WTC11 (cell line): ENCODE data around the gene MAB21L4. TPM values are rescaled to one million over a fixed set of nuclear protein-coding genes. Genes with fewer than 3 reads are reported as not detected.

Experiments
- ATAC-seq: fragments of 200-7000 bp; cut with Tn5 transposase; 2 replicates; pipeline ENCODE4 v1.10.0; 2021; ENCODE audit warnings: mild to moderate bottlenecking, moderate library complexity
- CTCF ChIA-PET: fragments of 300-600 bp; sonication (Branson Sonifier 250); formaldehyde crosslinking; loops from one replicate; lab custom pipeline; 2021; ENCODE audit warnings: antibody characterized with exemption; lab: Charles Lee
- POLR2A ChIA-PET: fragments of 350-600 bp; sonication (Branson Sonifier 250); formaldehyde crosslinking; loops from one replicate; lab custom pipeline; 2021; ENCODE audit warnings: antibody characterized with exemption; lab: Charles Lee
- DNase-seq: peaks from one replicate; pipeline ENCODE4 v3.0.0; 2021; ENCODE audit warnings: low spot score
- H3K27ac Mint-ChIP-seq: 2 replicates; pipeline ENCODE4 v1.8.0; 2021; ENCODE audit warnings: mixed read lengths
- H3K27me3 Mint-ChIP-seq: 2 replicates; pipeline ENCODE4 v1.8.0; 2021; ENCODE audit warnings: low read depth, mild to moderate bottlenecking, moderate library complexity, mixed read lengths
- H3K36me3 Mint-ChIP-seq: 2 replicates; pipeline ENCODE4 v1.8.0; 2021; ENCODE audit warnings: mixed read lengths
- H3K4me1 Mint-ChIP-seq: 2 replicates; pipeline ENCODE4 v1.8.0; 2022; ENCODE audit warnings: mixed read lengths
- H3K4me3 Mint-ChIP-seq: 2 replicates; pipeline ENCODE4 v1.8.0; 2021; ENCODE audit warnings: mild to moderate bottlenecking, moderate library complexity, mixed read lengths
- H3K9me3 Mint-ChIP-seq: 2 replicates; pipeline ENCODE4 v1.8.0; 2021; ENCODE audit warnings: mixed read lengths
- ELF4 ChIP-seq: sonication (generic); formaldehyde crosslinking; IDR thresholded peaks from 2 replicates; pipeline ENCODE4 v1.8.1; 2022; ENCODE audit warnings: low read depth, mild to moderate bottlenecking, moderate library complexity, missing genetic modification reagents
- EMX1 ChIP-seq: fragments of 250-450 bp; sonication (Bioruptor Pico); IDR thresholded peaks from 2 replicates; pipeline ENCODE4 v1.8.0; 2021; ENCODE audit warnings: mild to moderate bottlenecking
- FOXK1 ChIP-seq: sonication (generic); formaldehyde crosslinking; IDR thresholded peaks from 2 replicates; pipeline ENCODE4 v1.8.0; 2022; ENCODE audit warnings: mild to moderate bottlenecking, moderate library complexity, missing genetic modification reagents
- SOX15 ChIP-seq: fragments of 250-450 bp; sonication (Bioruptor Pico); IDR thresholded peaks from 2 replicates; pipeline ENCODE4 v1.9.0; 2021; ENCODE audit warnings: mild to moderate bottlenecking
- TCF7 ChIP-seq: sonication (generic); formaldehyde crosslinking; IDR thresholded peaks from 2 replicates; pipeline ENCODE4 v1.8.0; 2022; ENCODE audit warnings: mild to moderate bottlenecking, low read depth, missing genetic modification reagents, moderate library complexity
- ZNF138 ChIP-seq: sonication (generic); formaldehyde crosslinking; conservative IDR thresholded peaks from 2 replicates; pipeline ENCODE4 v1.8.1; 2022; ENCODE audit warnings: mild to moderate bottlenecking, moderate library complexity, missing genetic modification reagents
- ZNF219 ChIP-seq: sonication (generic); formaldehyde crosslinking; IDR thresholded peaks from 2 replicates; pipeline ENCODE4 v1.8.0; 2023; ENCODE audit warnings: missing genetic modification reagents, mild to moderate bottlenecking, borderline replicate concordance
- ZNF232 ChIP-seq: sonication (generic); formaldehyde crosslinking; IDR thresholded peaks from 2 replicates; pipeline ENCODE4 v1.8.0; 2022; ENCODE audit warnings: mild to moderate bottlenecking, missing genetic modification reagents
- total RNA-seq: library from RNA; stranded (reverse); gene quantifications from 3 replicates; pipeline ENCODE4 v1.2.3, GENCODE V29; 2021
- TF ChIP-seq, protein P1 (sequence below): sonication (generic); formaldehyde crosslinking; IDR thresholded peaks from 2 replicates; pipeline ENCODE4 v1.8.1; 2022; ENCODE audit warnings: mild to moderate bottlenecking, moderate library complexity, missing genetic modification reagents
- TF ChIP-seq, protein P2 (sequence below): fragments of 250-450 bp; sonication (Bioruptor Pico); IDR thresholded peaks from 2 replicates; pipeline ENCODE4 v1.9.0; 2021; ENCODE audit warnings: mild to moderate bottlenecking
- TF ChIP-seq, protein P3 (sequence below): sonication (generic); formaldehyde crosslinking; IDR thresholded peaks from 2 replicates; pipeline ENCODE4 v1.8.0; 2022; ENCODE audit warnings: mild to moderate bottlenecking, missing genetic modification reagents
- TF ChIP-seq, protein P4 (sequence below): fragments of 250-450 bp; sonication (Bioruptor Pico); IDR thresholded peaks from 2 replicates; pipeline ENCODE4 v1.9.0; 2021; ENCODE audit warnings: mild to moderate bottlenecking
- TF ChIP-seq, protein P5 (sequence below): fragments of 250-450 bp; sonication (Bioruptor Pico); IDR thresholded peaks from 2 replicates; pipeline ENCODE4 v2.1.2; 2022; ENCODE audit warnings: mild to moderate bottlenecking, moderate library complexity
- TF ChIP-seq, protein P6 (sequence below): fragments of 250-450 bp; sonication (Bioruptor Pico); IDR thresholded peaks from 2 replicates; pipeline ENCODE4 v1.8.0; 2021; ENCODE audit warnings: mild to moderate bottlenecking
- TF ChIP-seq, protein P7 (sequence below): sonication (generic); formaldehyde crosslinking; IDR thresholded peaks from 2 replicates; pipeline ENCODE4 v1.8.0; 2022; ENCODE audit warnings: missing genetic modification reagents
- TF ChIP-seq, protein P8 (sequence below): sonication (generic); formaldehyde crosslinking; IDR thresholded peaks from 2 replicates; pipeline ENCODE4 v1.8.0; 2023; ENCODE audit warnings: missing genetic modification reagents

The MAB21L4 gene
- total RNA-seq, 1 experiment from 2014 or later: not detected

DNA sequence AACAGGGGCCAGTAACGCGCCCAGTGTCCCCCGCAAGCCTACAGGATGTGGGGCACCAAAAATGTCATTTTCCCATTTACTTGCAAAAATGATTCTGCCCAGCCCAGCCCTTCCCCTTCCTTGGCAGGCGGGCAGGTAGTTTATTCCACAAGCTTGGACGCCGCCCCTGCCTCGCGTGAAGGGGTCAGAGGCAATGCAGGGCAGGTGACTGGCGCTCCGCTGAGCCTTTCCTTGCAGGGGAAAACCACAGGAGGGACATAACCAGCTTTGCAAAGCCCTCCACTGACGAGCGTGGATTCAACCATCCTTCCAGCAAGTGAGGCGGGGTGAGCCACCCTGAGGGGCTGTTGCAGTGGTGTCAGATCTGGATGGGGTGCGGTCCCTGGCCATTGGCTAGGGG is 5.3 kb downstream of the MAB21L4 start:
- Mint-ChIP-seq H3K27ac (no peak overlapping the region), H3K27me3 (no peaks in the 10 kb centered on the region), H3K9me3 (no peaks in the 10 kb centered on the region), H3K4me1 (no peaks in the 10 kb centered on the region)
- ATAC-seq (no peak), DNase-seq (no peak)
- TF ChIP-seq, protein P1, sequence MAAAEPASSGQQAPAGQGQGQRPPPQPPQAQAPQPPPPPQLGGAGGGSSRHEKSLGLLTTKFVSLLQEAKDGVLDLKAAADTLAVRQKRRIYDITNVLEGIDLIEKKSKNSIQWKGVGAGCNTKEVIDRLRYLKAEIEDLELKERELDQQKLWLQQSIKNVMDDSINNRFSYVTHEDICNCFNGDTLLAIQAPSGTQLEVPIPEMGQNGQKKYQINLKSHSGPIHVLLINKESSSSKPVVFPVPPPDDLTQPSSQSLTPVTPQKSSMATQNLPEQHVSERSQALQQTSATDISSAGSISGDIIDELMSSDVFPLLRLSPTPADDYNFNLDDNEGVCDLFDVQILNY: no peak
- TF ChIP-seq, protein P2, sequence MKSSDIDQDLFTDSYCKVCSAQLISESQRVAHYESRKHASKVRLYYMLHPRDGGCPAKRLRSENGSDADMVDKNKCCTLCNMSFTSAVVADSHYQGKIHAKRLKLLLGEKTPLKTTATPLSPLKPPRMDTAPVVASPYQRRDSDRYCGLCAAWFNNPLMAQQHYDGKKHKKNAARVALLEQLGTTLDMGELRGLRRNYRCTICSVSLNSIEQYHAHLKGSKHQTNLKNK (CRISPR knock-in tag): no peak
- TF ChIP-seq, protein P3, sequence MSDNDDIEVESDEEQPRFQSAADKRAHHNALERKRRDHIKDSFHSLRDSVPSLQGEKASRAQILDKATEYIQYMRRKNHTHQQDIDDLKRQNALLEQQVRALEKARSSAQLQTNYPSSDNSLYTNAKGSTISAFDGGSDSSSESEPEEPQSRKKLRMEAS (CRISPR knock-in tag): no peak
- TF ChIP-seq ZNF138 (CRISPR knock-in tag) (no peak), FOXK1 (CRISPR knock-in tag) (no peak), TCF7 (CRISPR knock-in tag) (no peak), ZNF219 (no peak), ZNF232 (CRISPR knock-in tag) (no peak), EMX1 (CRISPR knock-in tag) (no peak)
- TF ChIP-seq, protein P4, sequence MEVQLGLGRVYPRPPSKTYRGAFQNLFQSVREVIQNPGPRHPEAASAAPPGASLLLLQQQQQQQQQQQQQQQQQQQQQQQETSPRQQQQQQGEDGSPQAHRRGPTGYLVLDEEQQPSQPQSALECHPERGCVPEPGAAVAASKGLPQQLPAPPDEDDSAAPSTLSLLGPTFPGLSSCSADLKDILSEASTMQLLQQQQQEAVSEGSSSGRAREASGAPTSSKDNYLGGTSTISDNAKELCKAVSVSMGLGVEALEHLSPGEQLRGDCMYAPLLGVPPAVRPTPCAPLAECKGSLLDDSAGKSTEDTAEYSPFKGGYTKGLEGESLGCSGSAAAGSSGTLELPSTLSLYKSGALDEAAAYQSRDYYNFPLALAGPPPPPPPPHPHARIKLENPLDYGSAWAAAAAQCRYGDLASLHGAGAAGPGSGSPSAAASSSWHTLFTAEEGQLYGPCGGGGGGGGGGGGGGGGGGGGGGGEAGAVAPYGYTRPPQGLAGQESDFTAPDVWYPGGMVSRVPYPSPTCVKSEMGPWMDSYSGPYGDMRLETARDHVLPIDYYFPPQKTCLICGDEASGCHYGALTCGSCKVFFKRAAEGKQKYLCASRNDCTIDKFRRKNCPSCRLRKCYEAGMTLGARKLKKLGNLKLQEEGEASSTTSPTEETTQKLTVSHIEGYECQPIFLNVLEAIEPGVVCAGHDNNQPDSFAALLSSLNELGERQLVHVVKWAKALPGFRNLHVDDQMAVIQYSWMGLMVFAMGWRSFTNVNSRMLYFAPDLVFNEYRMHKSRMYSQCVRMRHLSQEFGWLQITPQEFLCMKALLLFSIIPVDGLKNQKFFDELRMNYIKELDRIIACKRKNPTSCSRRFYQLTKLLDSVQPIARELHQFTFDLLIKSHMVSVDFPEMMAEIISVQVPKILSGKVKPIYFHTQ (CRISPR knock-in tag): no peak
- TF ChIP-seq, protein P5, sequence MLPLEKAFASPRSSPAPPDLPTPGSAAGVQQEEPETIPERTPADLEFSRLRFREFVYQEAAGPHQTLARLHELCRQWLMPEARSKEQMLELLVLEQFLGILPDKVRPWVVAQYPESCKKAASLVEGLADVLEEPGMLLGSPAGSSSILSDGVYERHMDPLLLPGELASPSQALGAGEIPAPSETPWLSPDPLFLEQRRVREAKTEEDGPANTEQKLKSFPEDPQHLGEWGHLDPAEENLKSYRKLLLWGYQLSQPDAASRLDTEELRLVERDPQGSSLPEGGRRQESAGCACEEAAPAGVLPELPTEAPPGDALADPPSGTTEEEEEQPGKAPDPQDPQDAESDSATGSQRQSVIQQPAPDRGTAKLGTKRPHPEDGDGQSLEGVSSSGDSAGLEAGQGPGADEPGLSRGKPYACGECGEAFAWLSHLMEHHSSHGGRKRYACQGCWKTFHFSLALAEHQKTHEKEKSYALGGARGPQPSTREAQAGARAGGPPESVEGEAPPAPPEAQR (CRISPR knock-in tag): no peak
- TF ChIP-seq, protein P6, sequence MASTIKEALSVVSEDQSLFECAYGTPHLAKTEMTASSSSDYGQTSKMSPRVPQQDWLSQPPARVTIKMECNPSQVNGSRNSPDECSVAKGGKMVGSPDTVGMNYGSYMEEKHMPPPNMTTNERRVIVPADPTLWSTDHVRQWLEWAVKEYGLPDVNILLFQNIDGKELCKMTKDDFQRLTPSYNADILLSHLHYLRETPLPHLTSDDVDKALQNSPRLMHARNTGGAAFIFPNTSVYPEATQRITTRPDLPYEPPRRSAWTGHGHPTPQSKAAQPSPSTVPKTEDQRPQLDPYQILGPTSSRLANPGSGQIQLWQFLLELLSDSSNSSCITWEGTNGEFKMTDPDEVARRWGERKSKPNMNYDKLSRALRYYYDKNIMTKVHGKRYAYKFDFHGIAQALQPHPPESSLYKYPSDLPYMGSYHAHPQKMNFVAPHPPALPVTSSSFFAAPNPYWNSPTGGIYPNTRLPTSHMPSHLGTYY (CRISPR knock-in tag): no peak
- TF ChIP-seq, all 79 proteins: peak for 0
- CTCF ChIA-PET: interaction anchor here (1.4 to 3.3 kb wide), 2 partner anchors 24 to 39 kb away, joined by 6 to 13 read pairs; no protein-coding TSS in a partner anchor
- no peak overlapping the region for H3K4me3 Mint-ChIP-seq
- no peaks in the 10 kb centered on the region for H3K36me3 Mint-ChIP-seq
- POLR2A ChIA-PET: no interaction called here

DNA sequence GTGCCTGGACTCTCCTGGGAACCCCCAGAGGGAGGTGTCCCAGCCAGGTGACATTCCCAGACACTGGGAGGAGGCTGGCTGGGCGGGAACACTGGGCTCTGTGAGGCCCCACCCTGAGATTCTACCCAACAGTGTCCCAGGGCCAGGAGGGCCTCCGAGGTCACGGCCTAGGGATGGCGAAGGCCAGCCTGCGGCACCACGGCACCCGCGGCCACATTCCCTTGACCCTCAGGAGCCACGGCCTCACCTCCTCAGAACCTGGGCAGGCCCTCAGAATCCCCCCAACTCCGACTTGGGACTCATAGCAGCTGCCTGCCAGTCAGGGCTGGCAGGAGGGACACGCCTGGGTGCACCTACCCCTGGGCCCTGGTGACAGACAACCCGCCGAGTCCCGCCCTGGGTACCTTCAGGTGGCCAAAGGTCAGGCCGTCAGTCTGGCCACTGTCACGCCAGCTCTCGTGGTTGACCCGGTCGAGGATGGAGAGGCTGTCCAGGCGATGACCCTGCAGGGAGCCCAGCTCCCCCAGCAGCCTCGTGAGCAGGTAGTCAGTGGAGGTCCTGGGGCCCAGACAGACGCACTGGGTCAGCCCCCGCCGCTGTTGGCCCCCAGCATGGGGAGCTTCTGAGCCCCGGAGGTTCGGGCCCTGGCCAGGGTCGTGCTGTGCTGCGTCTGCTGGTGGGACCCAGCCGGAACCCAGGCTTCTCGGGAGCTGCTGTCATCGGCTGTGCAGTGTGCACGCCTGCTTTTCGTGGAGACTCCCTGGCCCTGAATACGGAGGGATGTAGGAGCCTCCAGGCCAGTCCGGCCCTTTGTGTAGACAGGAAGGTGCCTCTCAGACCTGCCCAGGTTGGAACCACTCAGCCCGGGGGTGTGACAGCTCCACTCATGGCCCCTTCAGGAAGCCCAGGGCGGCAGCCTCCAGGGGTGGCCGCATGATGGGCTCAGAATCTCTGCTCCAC is 6.1 kb downstream of the MAB21L4 start:
- H3K27me3 Mint-ChIP-seq: no peaks in the 10 kb centered on the region
- no peak for ATAC-seq
- ChIA-PET POLR2A (no interaction called here), CTCF (interaction anchor here (1.4 to 3.3 kb wide), 3 partner anchors 8 to 39 kb away, joined by 6 to 13 read pairs (median 9); no protein-coding TSS in a partner anchor)
- DNase-seq: no peak
- no peaks in the 10 kb centered on the region for H3K9me3 Mint-ChIP-seq
- H3K4me1 Mint-ChIP-seq: no peaks in the 10 kb centered on the region
- no peak for TF ChIP-seq SOX15 (CRISPR knock-in tag)
- TF ChIP-seq, protein P3 (CRISPR knock-in tag): no peak
- TF ChIP-seq, protein P7, sequence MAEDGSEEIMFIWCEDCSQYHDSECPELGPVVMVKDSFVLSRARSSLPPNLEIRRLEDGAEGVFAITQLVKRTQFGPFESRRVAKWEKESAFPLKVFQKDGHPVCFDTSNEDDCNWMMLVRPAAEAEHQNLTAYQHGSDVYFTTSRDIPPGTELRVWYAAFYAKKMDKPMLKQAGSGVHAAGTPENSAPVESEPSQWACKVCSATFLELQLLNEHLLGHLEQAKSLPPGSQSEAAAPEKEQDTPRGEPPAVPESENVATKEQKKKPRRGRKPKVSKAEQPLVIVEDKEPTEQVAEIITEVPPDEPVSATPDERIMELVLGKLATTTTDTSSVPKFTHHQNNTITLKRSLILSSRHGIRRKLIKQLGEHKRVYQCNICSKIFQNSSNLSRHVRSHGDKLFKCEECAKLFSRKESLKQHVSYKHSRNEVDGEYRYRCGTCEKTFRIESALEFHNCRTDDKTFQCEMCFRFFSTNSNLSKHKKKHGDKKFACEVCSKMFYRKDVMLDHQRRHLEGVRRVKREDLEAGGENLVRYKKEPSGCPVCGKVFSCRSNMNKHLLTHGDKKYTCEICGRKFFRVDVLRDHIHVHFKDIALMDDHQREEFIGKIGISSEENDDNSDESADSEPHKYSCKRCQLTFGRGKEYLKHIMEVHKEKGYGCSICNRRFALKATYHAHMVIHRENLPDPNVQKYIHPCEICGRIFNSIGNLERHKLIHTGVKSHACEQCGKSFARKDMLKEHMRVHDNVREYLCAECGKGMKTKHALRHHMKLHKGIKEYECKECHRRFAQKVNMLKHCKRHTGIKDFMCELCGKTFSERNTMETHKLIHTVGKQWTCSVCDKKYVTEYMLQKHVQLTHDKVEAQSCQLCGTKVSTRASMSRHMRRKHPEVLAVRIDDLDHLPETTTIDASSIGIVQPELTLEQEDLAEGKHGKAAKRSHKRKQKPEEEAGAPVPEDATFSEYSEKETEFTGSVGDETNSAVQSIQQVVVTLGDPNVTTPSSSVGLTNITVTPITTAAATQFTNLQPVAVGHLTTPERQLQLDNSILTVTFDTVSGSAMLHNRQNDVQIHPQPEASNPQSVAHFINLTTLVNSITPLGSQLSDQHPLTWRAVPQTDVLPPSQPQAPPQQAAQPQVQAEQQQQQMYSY (CRISPR knock-in tag): no peak
- no peak for TF ChIP-seq ELF4
- TF ChIP-seq, protein P8, sequence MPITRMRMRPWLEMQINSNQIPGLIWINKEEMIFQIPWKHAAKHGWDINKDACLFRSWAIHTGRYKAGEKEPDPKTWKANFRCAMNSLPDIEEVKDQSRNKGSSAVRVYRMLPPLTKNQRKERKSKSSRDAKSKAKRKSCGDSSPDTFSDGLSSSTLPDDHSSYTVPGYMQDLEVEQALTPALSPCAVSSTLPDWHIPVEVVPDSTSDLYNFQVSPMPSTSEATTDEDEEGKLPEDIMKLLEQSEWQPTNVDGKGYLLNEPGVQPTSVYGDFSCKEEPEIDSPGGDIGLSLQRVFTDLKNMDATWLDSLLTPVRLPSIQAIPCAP (CRISPR knock-in tag): no peak
- H3K27ac Mint-ChIP-seq: no peak overlapping the region
- H3K4me3 Mint-ChIP-seq: no peak overlapping the region
- H3K36me3 Mint-ChIP-seq: no peaks in the 10 kb centered on the region
